HepG2 (cell line): ENCODE data around the gene MYADML2. TPM values are rescaled to one million over a fixed set of nuclear protein-coding genes. Genes with fewer than 3 reads are reported as not detected.

Source experiments
- ARID5B ChIP-seq: IDR thresholded peaks from 2 replicates; pipeline ENCODE4 v1.4.0; 2020; ENCODE audit warnings: mild to moderate bottlenecking, missing genetic modification reagents
- ARNT2 ChIP-seq: sonication (generic); formaldehyde crosslinking; IDR thresholded peaks from 2 replicates; pipeline ENCODE4 v1.8.0; 2022; ENCODE audit warnings: mild to moderate bottlenecking, low read depth, missing genetic modification reagents, moderate library complexity
- ATRX ChIP-seq: sonication (generic); formaldehyde crosslinking; IDR thresholded peaks from 2 replicates; pipeline ENCODE4 v1.4.0; 2020; ENCODE audit warnings: missing genetic modification reagents, borderline replicate concordance
- BRD4 ChIP-seq: sonication (generic); formaldehyde crosslinking; IDR thresholded peaks from 2 replicates; pipeline ENCODE4 v1.4.0; 2020; ENCODE audit warnings: missing genetic modification reagents
- CCDC6 ChIP-seq: sonication (generic); formaldehyde crosslinking; IDR thresholded peaks from 2 replicates; pipeline ENCODE4 v1.8.1; 2022; ENCODE audit warnings: mild to moderate bottlenecking, missing genetic modification reagents, moderate library complexity
- FOSL2 ChIP-seq: sonication (generic); formaldehyde crosslinking; IDR thresholded peaks from 2 replicates; pipeline ENCODE4 v1.4.0; 2020; ENCODE audit warnings: missing genetic modification reagents
- HDAC6 ChIP-seq: fragments of 200-600 bp; sonication (generic); IDR thresholded peaks from 2 replicates; pipeline ENCODE4 v1.7.0; 2017; ENCODE audit warnings: mild to moderate bottlenecking, antibody characterized with exemption, low read length, low read depth
- IKZF4 ChIP-seq: sonication (generic); formaldehyde crosslinking; IDR thresholded peaks from 2 replicates; pipeline ENCODE4 v1.5.1; 2020; ENCODE audit warnings: borderline replicate concordance, mild to moderate bottlenecking, low read depth, missing genetic modification reagents; ENCODE audit errors: not compliant biosample characterization
- PHB2 ChIP-seq: fragments of 450-650 bp; IDR thresholded peaks from 2 replicates; pipeline ENCODE4 v1.6.1; 2018; ENCODE audit not compliant: partially characterized antibody
- SMAD1 ChIP-seq: sonication (generic); formaldehyde crosslinking; IDR thresholded peaks from 2 replicates; pipeline ENCODE4 v1.4.0; 2020; ENCODE audit warnings: missing genetic modification reagents, low read depth, mild to moderate bottlenecking, borderline replicate concordance
- TBX2 ChIP-seq: sonication (generic); formaldehyde crosslinking; IDR thresholded peaks from 2 replicates; pipeline ENCODE4 v1.5.0; 2020; ENCODE audit warnings: missing genetic modification reagents, mild to moderate bottlenecking, borderline replicate concordance
- WIZ ChIP-seq: sonication (generic); formaldehyde crosslinking; IDR thresholded peaks from 2 replicates; pipeline ENCODE4 v1.5.1; 2020; ENCODE audit warnings: mild to moderate bottlenecking, missing genetic modification reagents
- ZBTB38 ChIP-seq: sonication (generic); formaldehyde crosslinking; IDR thresholded peaks from 2 replicates; pipeline ENCODE4 v1.5.1; 2020; ENCODE audit warnings: mild to moderate bottlenecking, missing genetic modification reagents
- ZNF234 ChIP-seq: sonication (generic); formaldehyde crosslinking; conservative IDR thresholded peaks from 2 replicates; pipeline ENCODE4 v1.5.1; 2020; ENCODE audit warnings: mild to moderate bottlenecking, missing genetic modification reagents
- ZNF253 ChIP-seq: sonication (generic); formaldehyde crosslinking; IDR thresholded peaks from 2 replicates; pipeline ENCODE4 v1.8.0; 2022; ENCODE audit warnings: mild to moderate bottlenecking, missing genetic modification reagents, borderline replicate concordance
- ZNF343 ChIP-seq: sonication (generic); formaldehyde crosslinking; IDR thresholded peaks from 2 replicates; pipeline ENCODE4 v1.4.0; 2020; ENCODE audit warnings: mild to moderate bottlenecking, missing genetic modification reagents
- ZNF607 ChIP-seq: sonication (generic); formaldehyde crosslinking; IDR thresholded peaks from 2 replicates; pipeline ENCODE4 v1.5.1; 2020; ENCODE audit warnings: missing genetic modification reagents, mild to moderate bottlenecking, borderline replicate concordance
- ZNF614 ChIP-seq: IDR thresholded peaks from 2 replicates; pipeline ENCODE4 v1.6.1; 2018; ENCODE audit warnings: missing biosample characterization, missing genetic modification reagents, inconsistent platforms, borderline replicate concordance
- ZNF660 ChIP-seq: sonication (generic); formaldehyde crosslinking; IDR thresholded peaks from 2 replicates; pipeline ENCODE4 v1.5.1; 2020; ENCODE audit warnings: mild to moderate bottlenecking, low read depth, missing genetic modification reagents, borderline replicate concordance
- ZNF761 ChIP-seq: sonication (generic); formaldehyde crosslinking; conservative IDR thresholded peaks from 2 replicates; pipeline ENCODE4 v1.4.0; 2020; ENCODE audit warnings: mild to moderate bottlenecking, missing genetic modification reagents
- polyA plus RNA-seq, 8 experiments: library from polyadenylated mRNA; depleted of rRNA in 3 of 8; stranded (reverse) in 7 of 8; unstranded in 1 of 8; fragments of >200 nt; fragmentation: Illumina TruSeq in 4 of 8; extraction: Trizol in 4 of 8; gene quantifications; 2 replicates each; pipeline versions ENCODE4 v1.2.1 to v1.2.3, GENCODE V29; 2011 to 2016; ENCODE audit warnings: low read depth in 4 of 8, missing spikeins in 1 of 8, mixed read lengths in 1 of 8; ENCODE audit not compliant: insufficient read depth in 1 of 8
- total RNA-seq, 5 experiments: library from RNA; depleted of rRNA; stranded (reverse); fragments of >200 nt; fragmentation: Illumina TruSeq; extraction: Trizol; gene quantifications; 2 replicates each; pipeline ENCODE4 v1.2.3, GENCODE V29; 2016; ENCODE audit warnings: low read depth in 1 of 5
- TF ChIP-seq, protein P1 (sequence below): sonication (generic); formaldehyde crosslinking; IDR thresholded peaks from 2 replicates; pipeline ENCODE4 v1.8.1; 2023; ENCODE audit warnings: mild to moderate bottlenecking, missing genetic modification reagents
- TF ChIP-seq, protein P2 (sequence below): sonication (generic); formaldehyde crosslinking; IDR thresholded peaks from 2 replicates; pipeline ENCODE4 v1.9.0; 2022; ENCODE audit warnings: missing genetic modification reagents, mild to moderate bottlenecking, borderline replicate concordance

The MYADML2 gene
- total and polyA plus RNA-seq, 2 of the 13 experiments (the other 11 are each of a cell fraction or from before 2014, with no cell fraction given) = not detected

- TF ChIP-seq HDAC6 (no peak), ZNF660 (CRISPR knock-in tag) (0 out of 2 replicates have a peak, but pooled peaks have one; percentile 59), ZNF343 (CRISPR knock-in tag) (peak; percentile 79; the same call in 1 of the 2 replicates), TBX2 (CRISPR knock-in tag) (peak; percentile 98), ARID5B (peak; percentile 88), FOSL2 (CRISPR knock-in tag) (peak; percentile 72), ZNF253 (CRISPR knock-in tag) (0 out of 2 replicates have a peak, but pooled peaks have one; percentile 33), PHB2 (no peak), SMAD1 (CRISPR knock-in tag) (no peak; the same call in 1 of the 2 replicates), ZNF761 (peak; percentile 65; the same call in 1 of the 2 replicates), ARNT2 (CRISPR knock-in tag) (peak; percentile 93), ATRX (CRISPR knock-in tag) (no peak), ZNF607 (CRISPR knock-in tag) (peak; percentile 67; the same call in 1 of the 2 replicates), IKZF4 (peak; percentile 93), CCDC6 (CRISPR knock-in tag) (peak; percentile 74; the same call in 1 of the 2 replicates), WIZ (CRISPR knock-in tag) (no peak; the same call in 1 of the 2 replicates), ZBTB38 (CRISPR knock-in tag) (peak; percentile 98), ZNF234 (CRISPR knock-in tag) (no peak; the same call in 1 of the 2 replicates), BRD4 (CRISPR knock-in tag) (peak; percentile 90; the same call in 1 of the 2 replicates), ZNF614 (0 out of 2 replicates have a peak, but pooled peaks have one; percentile 51)
- TF ChIP-seq, protein P1, sequence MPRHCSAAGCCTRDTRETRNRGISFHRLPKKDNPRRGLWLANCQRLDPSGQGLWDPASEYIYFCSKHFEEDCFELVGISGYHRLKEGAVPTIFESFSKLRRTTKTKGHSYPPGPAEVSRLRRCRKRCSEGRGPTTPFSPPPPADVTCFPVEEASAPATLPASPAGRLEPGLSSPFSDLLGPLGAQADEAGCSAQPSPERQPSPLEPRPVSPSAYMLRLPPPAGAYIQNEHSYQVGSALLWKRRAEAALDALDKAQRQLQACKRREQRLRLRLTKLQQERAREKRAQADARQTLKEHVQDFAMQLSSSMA (CRISPR knock-in tag) = peak; percentile 57
- TF ChIP-seq, protein P2, sequence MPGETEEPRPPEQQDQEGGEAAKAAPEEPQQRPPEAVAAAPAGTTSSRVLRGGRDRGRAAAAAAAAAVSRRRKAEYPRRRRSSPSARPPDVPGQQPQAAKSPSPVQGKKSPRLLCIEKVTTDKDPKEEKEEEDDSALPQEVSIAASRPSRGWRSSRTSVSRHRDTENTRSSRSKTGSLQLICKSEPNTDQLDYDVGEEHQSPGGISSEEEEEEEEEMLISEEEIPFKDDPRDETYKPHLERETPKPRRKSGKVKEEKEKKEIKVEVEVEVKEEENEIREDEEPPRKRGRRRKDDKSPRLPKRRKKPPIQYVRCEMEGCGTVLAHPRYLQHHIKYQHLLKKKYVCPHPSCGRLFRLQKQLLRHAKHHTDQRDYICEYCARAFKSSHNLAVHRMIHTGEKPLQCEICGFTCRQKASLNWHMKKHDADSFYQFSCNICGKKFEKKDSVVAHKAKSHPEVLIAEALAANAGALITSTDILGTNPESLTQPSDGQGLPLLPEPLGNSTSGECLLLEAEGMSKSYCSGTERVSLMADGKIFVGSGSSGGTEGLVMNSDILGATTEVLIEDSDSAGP (CRISPR knock-in tag) = peak; percentile 100
Measured at GRCh38 chr17:81967533-81968395, 20.7 kb upstream of the MYADML2 start (continued).
